Measurements from ENCODE around the gene HDGF.
A peak's percentile ranks its signal among the peaks of the same experiment; 100 is the strongest.

Gene HDGF

DNA sequence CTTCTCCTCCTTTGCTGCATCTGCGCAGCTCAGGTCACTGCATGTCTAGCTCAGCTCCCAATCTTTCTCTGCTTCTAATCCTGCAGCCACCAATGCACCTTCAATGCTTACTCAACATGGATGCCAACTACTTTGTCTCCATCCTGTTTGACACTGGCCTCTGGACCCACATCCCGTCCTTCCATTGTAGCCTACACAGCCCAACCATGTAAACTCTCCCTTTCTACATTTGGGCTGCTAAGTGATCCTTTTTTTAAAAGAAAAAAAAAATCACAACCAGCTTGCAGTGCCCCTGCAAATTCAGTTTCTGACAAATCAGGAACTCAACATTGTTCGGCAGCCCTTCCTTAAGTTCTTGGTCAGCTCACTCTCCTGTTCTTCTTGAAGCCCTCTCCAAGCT lies 36.6 kb downstream of the HDGF start:
- no peak for DNase-seq

DNA sequence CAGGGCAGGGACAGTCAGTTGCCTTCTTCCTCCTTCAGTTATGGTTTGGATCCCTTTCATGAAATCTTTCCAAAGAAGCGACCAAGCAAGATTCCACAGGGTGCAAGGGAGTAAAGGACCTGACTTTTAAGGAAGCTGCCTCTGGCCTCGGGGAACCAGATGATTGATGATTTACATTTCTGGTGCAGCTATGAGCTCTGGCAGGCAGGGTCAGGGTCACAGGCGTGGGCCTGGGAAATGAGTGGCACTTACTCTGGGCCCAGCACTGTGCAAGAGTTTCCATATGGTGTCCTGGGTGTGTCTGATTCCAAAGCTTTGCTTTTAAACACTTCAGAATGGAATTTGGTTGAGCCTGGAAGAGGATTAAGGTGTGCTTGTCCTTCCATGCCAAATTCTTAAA lies 38.8 kb downstream of the HDGF start:
- no peak for DNase-seq

DNA sequence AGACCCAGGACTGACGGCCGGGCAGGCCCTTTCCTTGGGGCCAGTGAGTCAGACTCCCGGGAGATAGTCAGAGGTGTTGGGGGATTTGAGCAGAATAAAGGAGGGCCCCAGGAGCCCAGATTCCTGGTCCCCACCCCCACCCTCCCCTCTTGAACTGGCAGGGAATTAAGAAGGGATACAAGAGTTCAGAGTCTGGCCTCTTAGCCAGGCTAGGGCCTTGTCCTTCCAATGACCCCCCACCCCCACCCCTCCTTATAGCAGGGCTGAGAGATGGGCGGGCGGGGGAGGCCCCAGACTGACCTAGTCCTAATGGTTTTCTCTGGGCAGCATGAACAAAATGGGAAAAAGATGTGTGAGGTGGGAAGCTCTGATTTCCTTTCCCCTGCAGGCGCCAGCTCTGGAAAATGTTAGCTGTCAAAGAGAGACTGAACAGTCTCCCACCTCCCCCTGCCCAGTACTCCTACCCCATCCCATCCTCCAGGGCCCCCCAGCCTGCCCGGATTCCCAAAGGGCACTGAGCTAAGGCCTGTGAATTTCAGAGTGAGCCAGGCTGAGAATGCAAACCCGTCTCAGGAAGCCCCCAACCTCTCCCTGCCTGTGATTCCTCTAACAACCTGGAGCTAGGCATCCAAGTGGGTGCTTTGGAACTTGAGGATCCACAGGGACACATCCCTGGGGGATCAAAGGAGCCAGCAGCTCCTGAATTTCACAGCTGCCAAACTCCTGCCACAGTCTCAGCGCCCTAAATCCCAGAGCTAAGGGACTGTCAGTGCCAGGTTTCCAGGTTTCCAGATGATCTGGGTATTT lies 40.3 kb downstream of the HDGF start:
- no peak for DNase-seq

GRCh38 chr1:156709757-156710489 lies 41.6 kb downstream of the HDGF start:
- DNase-seq = no peak

GRCh38 chr1:156709031-156709430 lies 42.4 kb downstream of the HDGF start:
- no peak for DNase-seq

- DNase-seq = no peak
Measured at GRCh38 chr1:156708218-156708661, 43.2 kb downstream of the HDGF start.

DNA sequence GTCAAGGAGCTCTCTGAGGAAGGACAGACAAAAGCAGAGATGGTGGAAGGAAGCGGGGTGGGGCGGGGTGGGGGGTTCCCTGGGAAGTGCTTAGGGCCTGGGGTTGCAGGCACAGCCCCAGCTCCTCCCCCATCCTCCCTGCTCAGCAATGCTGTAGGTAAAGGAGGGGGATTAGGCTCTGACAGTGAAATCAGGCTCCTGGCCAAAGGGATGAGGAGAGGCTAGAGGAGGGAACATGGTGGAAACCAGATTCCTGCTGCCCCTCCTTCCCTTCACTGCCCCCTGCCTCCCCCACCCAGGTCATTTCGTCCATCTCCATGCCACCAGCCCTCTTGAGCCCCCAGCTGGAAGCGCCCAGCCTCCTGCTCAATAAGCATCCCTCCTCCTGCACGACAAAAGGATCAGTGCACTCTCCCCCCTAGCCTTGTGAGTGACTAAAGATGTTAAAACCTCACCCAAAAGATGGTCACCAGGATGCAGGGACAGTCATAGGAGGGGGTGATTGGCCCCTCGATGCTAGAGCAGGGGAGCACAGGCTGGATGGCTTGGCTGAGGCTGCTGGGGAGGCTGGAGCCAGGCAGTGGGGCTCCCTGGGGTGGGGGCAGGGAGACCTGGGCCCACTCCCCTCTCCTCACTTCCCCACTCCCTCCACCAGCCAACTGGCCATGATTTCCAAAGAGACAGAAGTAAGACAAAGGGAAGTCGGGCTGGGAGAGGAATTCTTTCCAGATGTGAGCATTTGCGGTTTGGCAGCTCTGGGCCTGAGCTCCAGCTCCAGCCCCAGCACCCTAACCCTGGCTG lies 43.9 kb downstream of the HDGF start:
- DNase-seq = no peak

DNA sequence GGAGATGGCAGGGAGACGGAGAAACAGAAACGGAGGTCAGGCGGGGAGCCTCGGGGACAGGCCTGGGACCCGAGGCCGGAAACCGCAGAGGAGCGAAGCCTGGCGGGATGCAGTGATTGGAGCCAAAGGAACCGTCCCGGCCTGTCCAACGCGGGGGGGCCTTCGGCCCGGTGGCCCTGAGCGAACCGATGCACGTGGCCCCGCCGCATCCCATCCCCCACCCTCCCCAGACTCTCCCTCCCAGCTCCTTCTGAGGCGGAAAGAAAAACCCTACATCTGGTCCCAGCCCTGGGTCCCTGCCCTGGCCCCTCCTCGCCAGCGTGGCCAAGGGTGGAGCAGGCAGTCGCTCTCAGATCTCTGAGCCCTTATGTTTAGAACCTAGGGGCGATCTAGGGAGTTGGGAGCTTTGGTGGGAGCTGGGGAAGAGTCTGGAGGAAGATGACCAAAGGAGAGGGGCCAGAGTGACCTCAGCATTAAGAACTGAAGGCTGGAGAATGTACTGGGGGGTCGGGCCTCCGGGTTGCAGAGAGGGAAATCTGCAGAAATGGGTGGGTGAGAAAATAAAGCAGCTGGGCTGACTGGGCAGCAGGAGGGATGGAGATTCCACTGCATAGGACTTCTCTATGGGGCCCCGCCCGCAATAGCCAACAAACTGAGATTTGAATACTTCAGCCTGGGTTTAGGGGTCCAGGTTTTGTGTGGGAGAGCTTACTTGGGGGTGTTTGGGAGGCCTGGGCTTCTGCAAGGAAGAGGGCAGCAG lies 44.6 kb downstream of the HDGF start:
- no peak for DNase-seq

GRCh38 chr1:156705918-156706656 lies 45.4 kb downstream of the HDGF start:
- peak; percentile 81 to 86 for DNase-seq

DNA sequence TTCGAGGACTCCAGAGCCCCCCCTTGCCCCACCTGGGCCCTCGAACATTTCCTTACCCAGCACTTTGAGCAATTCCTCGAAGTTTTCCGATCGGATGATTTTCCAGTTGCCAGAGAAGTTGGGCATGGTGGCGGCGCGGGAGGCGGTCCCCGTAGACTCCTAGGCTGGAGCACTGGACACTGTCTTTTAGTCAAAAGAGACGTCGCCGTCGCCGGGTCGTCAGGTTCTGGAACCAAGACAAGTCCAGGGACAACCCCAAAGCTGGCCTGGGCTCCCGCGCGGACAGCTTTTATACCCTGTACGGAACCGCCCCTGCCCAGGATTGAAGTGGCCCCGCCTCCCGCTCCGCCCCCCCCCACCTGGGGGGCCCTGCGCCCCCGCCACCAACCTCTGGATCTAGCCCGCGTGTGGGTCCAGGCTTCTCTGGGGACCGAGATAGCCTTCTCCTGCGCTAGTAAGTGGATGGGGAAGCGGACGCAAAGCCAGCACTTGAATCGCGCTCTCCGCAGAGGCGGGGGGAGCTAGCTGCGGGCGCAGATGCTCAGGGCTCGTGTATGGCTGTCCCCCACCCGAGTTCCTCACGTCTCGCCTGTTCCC lies 46.1 kb downstream of the HDGF start, which contains the start of gene CRABP2:
Gene CRABP2 (minus strand): TSS at position 263 of the 597 bp plus-strand sequence. CDS start 137 bp downstream, at position 126.
- DNase-seq = peak; percentile 61 to 62

DNA sequence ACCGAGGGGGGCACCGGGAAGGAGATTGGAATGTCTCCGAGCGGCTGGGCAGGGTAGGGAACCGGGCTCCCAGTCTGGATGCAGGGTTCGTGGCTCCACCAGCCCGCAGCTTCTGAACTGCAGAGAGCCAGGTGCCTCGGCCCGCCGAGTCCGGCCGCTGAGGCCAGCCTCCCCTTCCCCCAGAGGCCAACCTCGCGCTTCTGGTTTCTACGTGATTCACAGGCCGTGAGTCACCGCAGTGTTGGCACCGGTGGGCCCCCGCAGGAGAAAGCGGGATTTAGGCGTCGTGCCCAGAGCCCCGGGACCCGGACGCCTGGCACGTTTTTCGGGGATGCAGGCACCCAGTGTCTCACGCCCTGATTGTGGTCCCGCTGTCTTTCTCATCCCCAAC lies 46.5 kb downstream of the HDGF start:
- DNase-seq = peak; percentile 66 to 74

- no peak for DNase-seq
Measured at GRCh38 chr1:156704166-156704711, 47.2 kb downstream of the HDGF start.

DNA sequence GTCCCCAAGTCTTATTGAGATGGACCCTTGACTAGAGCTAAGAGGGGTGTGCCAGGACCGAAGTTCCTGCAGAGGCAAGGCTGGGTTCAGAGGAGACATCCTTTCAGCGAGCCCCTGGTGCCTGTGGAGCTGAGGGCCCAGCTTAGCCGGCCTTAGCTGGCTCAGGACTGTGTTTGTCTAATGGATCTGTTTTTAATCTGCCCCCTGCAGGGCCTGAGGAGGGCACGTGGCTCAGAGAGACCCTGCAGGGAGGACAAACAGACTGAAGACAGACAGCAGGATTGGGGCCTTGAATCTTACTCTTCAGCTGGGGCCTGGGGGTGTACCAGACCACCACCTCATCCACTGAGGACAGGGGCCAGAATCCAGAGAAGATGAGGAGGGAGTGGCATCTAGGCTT lies 47.7 kb downstream of the HDGF start:
- no peak for DNase-seq

- no peak for DNase-seq
Measured at GRCh38 chr1:156703336-156703735, 48.1 kb downstream of the HDGF start.

DNA sequence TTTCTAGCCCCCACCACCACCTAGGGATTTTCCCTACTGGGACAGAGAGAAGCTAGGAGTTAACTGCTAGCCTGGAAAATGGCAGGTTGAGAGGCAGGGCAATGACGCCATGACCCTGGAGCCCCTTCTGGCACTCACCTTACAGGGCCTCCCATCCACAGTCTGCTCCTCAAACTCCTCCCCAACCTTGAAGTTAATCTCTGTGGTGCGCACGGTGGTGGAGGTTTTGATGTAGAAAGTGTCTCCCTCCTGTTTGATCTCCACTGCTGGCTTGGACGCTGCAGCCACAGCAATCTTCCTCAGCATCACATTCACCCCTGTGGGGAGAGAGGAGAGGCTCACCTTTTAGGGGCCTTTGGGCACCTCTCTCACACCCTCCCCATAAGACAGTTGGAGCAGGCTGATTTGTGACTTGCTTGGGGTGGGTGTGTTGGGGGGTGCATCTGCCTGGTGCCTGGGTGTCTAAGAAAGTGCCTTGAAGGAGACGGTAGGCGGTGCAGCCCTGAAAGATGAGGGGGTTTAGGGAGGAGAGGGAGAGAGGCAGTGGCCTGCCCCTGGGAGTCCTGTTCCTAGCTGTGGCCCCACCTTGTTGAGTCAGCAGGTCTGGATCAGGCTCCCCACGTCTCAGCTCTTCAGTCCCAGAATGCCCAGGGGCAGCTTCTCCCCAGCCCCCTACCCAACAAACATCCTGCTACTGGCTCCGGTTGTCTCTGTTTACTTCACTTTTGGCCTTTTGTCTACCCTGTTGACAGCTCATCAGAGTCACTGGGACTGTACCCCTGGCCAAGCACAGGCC lies 50.5 kb downstream of the HDGF start:
- no peak for DNase-seq

GRCh38 chr1:156698995-156699394 lies 52.5 kb downstream of the HDGF start:
- no peak for DNase-seq

DNA sequence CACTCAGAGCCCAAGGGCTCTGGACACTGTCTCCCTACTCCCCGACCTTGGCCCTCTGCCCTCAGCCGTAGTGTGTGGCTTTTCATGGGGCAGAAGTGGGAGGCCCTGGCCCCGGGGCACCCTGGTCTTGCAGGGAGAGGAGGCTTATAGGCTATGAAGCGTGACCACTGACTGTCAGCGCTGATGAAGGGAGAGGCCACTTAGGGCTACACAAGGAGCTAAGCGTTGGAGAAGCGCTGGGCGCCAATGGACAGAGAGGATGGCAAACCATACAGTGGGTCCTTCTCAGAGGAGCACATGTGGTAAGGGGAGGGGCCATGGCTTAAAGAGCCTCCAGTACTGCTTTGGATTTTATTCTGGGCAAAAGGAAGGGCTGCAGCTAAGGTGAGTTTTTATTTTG lies 54.0 kb downstream of the HDGF start:
- DNase-seq = no peak

GRCh38 chr1:156696755-156697154 lies 54.7 kb downstream of the HDGF start:
- DNase-seq = no peak

- DNase-seq = no peak
Measured at GRCh38 chr1:156694690-156694962, 56.8 kb downstream of the HDGF start.
